GM10248 (cell line): ENCODE results near the gene NR2F1-AS1.

Experiments
- CTCF ChIA-PET: fragments of 300-600 bp; sonication (Branson Sonifier 250); formaldehyde crosslinking; extraction: SDS; loops from one replicate; lab custom pipeline; 2021; ENCODE audit warnings: antibody characterized with exemption; lab: Yijun Ruan, JAX
- POLR2A ChIA-PET: fragments of 350-650 bp; sonication (Branson Sonifier 250); formaldehyde crosslinking; extraction: SDS; loops from one replicate; lab custom pipeline; 2020; ENCODE audit warnings: antibody characterized with exemption; lab: Yijun Ruan, JAX
- DNase-seq: peaks from one replicate; pipeline ENCODE4 v3.0.0; 2012; ENCODE audit errors: extremely low spot score
- CTCF ChIP-seq: IDR thresholded peaks from 2 replicates; pipeline ENCODE4 v1.5.1; 2012; ENCODE audit warnings: mild to moderate bottlenecking, low read depth; ENCODE audit errors: extremely low read depth, missing control alignments, control extremely low read depth

The NR2F1-AS1 gene

GRCh38 chr5:93415819-93416218 is 165.2 kb downstream of the NR2F1-AS1 start:
- ChIA-PET CTCF (interaction anchor here (1.3 to 1.6 kb wide), 2 partner anchors 9 to 15 kb away, joined by 3 to 4 read pairs; no protein-coding TSS in a partner anchor), POLR2A (no interaction called here)

GRCh38 chr5:93411716-93412115 is 169.3 kb downstream of the NR2F1-AS1 start:
- CTCF ChIA-PET = interaction anchor here (1.2 to 1.3 kb wide), 2 partner anchors 11 to 13 kb away, joined by 3 read pairs; no protein-coding TSS in a partner anchor
- DNase-seq = no peak
- POLR2A ChIA-PET = no interaction called here
- TF ChIP-seq CTCF = no peak

More at GRCh38 chr5:93415819-93416218, 165.2 kb downstream of the NR2F1-AS1 start:
- DNase-seq = no peak
- no peak for TF ChIP-seq CTCF

GRCh38 chr5:93409691-93410090 is 171.3 kb downstream of the NR2F1-AS1 start:
- TF ChIP-seq CTCF = no peak
- POLR2A ChIA-PET = no interaction called here
- CTCF ChIA-PET = interaction anchor here (0.8 kb wide), 1 partner anchor 15 kb away, joined by 3 read pairs; no protein-coding TSS in a partner anchor
- no peak for DNase-seq

GRCh38 chr5:93407454-93407853 is 173.6 kb downstream of the NR2F1-AS1 start:
- POLR2A ChIA-PET = no interaction called here
- no peak for TF ChIP-seq CTCF
- DNase-seq = no peak
- CTCF ChIA-PET = interaction anchor here (0.7 kb wide), 1 partner anchor 9 kb away, joined by 3 read pairs; no protein-coding TSS in a partner anchor

GRCh38 chr5:93406971-93407401 is 174.0 kb downstream of the NR2F1-AS1 start:
- POLR2A ChIA-PET = no interaction called here
- CTCF ChIA-PET = interaction anchor here (0.7 kb wide), 1 partner anchor 10 kb away, joined by 3 read pairs; no protein-coding TSS in a partner anchor
- no peak for TF ChIP-seq CTCF
- no peak for DNase-seq

GRCh38 chr5:93404246-93404645 is 176.8 kb downstream of the NR2F1-AS1 start:
- no peak for DNase-seq
- ChIA-PET CTCF (no interaction called here), POLR2A (no interaction called here)
- TF ChIP-seq CTCF = no peak
